ENCODE data around the gene EFCC1.

The EFCC1 gene

DNA sequence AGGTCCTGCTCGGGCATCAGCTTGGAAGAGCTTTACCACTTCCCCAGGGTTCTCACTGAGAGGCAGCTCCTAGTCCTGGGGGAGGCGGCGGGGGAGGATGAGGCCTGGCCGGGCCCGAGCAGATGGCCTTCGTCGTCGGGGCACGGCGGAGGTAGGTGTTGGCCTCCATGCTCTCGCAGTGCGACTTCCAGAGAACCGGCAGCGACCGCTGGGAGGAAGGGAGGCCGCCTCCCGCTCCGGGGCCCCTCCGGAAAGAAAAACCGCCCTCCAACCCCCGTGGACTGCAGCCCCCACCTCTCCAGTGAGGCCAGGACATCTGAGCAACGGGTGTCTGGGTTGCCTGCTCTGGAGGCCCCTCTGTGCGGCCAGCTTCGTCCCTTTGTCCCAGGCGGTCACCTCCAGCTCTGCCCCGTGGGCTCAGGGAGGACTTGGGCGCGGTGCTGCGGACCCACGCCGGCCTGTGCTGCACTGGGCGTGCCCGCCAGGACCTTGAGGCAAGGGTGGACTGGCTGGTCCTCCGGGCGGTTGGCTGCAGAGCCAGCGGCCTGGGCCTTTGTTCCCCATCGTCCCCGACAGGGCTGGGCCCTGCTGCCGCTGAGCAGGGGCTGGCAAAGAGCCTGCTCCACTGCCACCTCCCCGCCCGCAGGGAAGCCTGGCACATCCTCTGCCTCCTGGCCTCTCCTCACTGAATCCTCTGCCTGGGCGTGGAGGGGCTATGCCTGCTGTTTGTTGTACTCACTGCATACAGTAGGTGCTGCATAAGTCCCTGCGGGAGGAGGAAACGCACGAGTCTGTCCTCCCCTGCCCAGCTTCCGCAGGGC is 45.8 kb downstream of the EFCC1 start:
- no peak overlapping the region for H3K9ac ChIP-seq (ENCODE audit: low read length)
- H3K4me1 ChIP-seq (ENCODE audit: control insufficient read depth, insufficient read depth, low read length) = no peaks in the 10 kb centered on the region
- H3K27me3 ChIP-seq (ENCODE audit: control insufficient read depth, insufficient read depth, low read length) = peaks cover 17% of the 10 kb centered on the region; the same call in 1 of the 2 replicates
- H3K36me3 ChIP-seq (ENCODE audit: control insufficient read depth, insufficient read depth, low read length) = no peaks in the 10 kb centered on the region
- H3K4me3 ChIP-seq (ENCODE audit: low read depth, low read length) = no peak overlapping the region
- no peak overlapping the region for H3K27ac ChIP-seq (ENCODE audit: low read depth, low read length)
- peaks cover 4% of the 10 kb centered on the region for H3K9me3 ChIP-seq (ENCODE audit: control insufficient read depth, insufficient read depth, low read depth, low read length)

DNA sequence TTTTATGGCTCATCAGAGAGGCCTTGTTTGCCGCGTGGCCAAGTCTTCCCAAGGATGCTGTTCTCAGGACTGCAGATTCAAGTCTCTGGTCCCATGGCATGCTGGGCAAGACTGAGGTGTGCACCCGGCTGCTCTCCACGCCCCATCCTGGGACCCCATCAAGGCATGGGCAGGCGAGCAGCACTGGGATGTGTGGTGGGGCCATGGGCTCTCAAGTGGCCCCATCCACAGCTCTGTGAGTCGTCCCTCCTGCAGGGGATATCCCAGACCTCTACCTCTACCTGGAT is 46.4 kb downstream of the EFCC1 start:
- no peak overlapping the region for H3K9ac ChIP-seq (ENCODE audit: low read length)
- no peak overlapping the region for H3K27ac ChIP-seq (ENCODE audit: low read depth, low read length)
- H3K27me3 ChIP-seq (ENCODE audit: control insufficient read depth, insufficient read depth, low read length) = peaks cover 17% of the 10 kb centered on the region; the same call in 1 of the 2 replicates
- no peaks in the 10 kb centered on the region for H3K4me1 ChIP-seq (ENCODE audit: control insufficient read depth, insufficient read depth, low read length)
- H3K9me3 ChIP-seq (ENCODE audit: control insufficient read depth, insufficient read depth, low read depth, low read length) = peaks cover 4% of the 10 kb centered on the region
- H3K36me3 ChIP-seq (ENCODE audit: control insufficient read depth, insufficient read depth, low read length) = no peaks in the 10 kb centered on the region
- H3K4me3 ChIP-seq (ENCODE audit: low read depth, low read length) = no peak overlapping the region

DNA sequence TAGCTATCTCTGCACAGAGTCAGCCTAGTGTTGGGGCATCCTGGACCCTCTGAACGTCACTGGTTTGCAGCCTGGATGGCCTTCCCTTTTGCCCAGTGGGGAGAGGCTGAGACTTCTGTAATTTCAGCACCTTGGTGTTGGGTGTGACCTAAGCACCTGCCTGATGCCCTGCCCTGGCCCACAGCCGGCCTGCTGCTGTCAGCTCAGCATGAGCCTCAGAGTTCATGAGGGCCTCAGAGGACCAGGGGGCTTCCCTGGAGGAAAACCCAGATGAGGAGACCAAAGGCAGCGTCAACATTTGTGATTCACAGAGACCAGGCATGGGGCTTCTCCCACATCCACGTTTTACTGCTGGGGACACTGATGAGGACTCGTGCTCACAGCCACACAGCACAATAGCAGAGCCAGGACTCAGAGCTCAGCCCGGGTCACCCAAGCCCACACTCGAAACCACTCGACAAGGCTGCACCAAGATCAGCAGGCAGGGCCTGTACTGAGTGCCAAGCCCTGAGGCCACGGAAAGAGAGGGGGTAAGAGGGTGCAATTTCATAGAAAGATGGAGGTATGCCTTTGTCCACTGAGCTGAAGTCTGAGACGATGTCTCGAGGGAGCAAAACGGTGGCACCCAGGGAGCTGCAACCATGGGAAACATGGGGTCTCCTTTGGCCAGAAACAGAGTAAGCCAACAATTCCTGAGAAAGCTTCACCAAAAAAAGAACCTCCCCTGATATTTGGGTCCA is 49.6 kb downstream of the EFCC1 start:
- peaks cover 4% of the 10 kb centered on the region for H3K9me3 ChIP-seq (ENCODE audit: control insufficient read depth, insufficient read depth, low read depth, low read length)
- H3K36me3 ChIP-seq (ENCODE audit: control insufficient read depth, insufficient read depth, low read length) = no peaks in the 10 kb centered on the region
- H3K4me3 ChIP-seq (ENCODE audit: low read depth, low read length) = no peak overlapping the region
- peaks cover 17% of the 10 kb centered on the region; the same call in 1 of the 2 replicates for H3K27me3 ChIP-seq (ENCODE audit: control insufficient read depth, insufficient read depth, low read length)
- H3K4me1 ChIP-seq (ENCODE audit: control insufficient read depth, insufficient read depth, low read length) = 0 out of 2 replicates have a peak, but pooled peaks cover 2% of the 10 kb centered on the region
- no peak overlapping the region for H3K27ac ChIP-seq (ENCODE audit: low read depth, low read length)
- no peak overlapping the region for H3K9ac ChIP-seq (ENCODE audit: low read length)

DNA sequence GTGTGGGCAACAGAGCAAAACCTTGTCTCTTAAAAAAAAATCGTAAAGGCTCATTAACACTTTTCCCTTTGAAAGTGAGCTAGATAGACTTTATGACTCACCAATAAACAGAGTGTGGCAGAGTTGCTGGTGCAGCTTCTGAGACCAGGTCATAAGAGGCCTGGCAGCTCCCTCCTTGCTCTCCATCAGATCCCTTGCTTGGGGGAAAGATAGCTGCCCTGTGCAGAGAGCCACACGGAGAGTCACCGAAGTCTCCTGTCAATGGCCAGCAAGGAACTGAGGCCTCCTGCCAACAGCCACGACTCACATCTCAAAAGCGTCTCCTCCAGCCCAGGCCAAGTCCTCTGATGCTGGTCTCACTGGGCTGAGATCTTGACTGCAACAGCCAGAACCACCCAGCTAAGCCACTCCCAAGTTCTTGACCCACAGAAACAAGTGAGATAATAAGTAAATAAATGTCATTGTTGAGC is 50.8 kb downstream of the EFCC1 start:
- Histone ChIP-seq H3K4me3 (ENCODE audit: low read depth, low read length) (no peak overlapping the region), H3K36me3 (ENCODE audit: control insufficient read depth, insufficient read depth, low read length) (no peaks in the 10 kb centered on the region), H3K9ac (ENCODE audit: low read length) (no peak overlapping the region), H3K27ac (ENCODE audit: low read depth, low read length) (no peak overlapping the region), H3K27me3 (ENCODE audit: control insufficient read depth, insufficient read depth, low read length) (peaks cover 7% of the 10 kb centered on the region; the same call in 1 of the 2 replicates), H3K9me3 (ENCODE audit: control insufficient read depth, insufficient read depth, low read depth, low read length) (peaks cover 4% of the 10 kb centered on the region), H3K4me1 (ENCODE audit: control insufficient read depth, insufficient read depth, low read length) (0 out of 2 replicates have a peak, but pooled peaks cover 2% of the 10 kb centered on the region)

DNA sequence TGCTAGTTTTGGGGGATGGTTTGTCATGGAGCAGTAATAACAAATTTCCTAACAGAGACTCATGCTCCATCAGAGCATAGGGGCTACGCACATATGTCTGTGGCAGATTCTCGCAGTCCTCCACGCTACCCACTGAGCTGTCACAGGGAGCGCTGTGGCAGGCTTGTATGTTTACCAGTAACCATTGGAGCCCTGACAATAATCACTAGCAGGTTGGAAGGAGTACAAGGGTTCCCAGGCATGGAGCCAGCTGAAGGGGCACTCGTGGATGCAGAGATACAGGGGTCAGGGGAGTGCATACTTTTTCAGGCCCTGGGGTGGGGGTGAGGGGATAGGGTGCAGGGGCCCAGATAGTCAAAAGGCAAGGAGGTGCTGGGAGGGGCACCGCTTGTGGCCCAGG is 51.6 kb downstream of the EFCC1 start:
- no peak overlapping the region for H3K27ac ChIP-seq (ENCODE audit: low read depth, low read length)
- H3K36me3 ChIP-seq (ENCODE audit: control insufficient read depth, insufficient read depth, low read length) = no peaks in the 10 kb centered on the region
- 0 out of 2 replicates have a peak, but pooled peaks cover 2% of the 10 kb centered on the region for H3K4me1 ChIP-seq (ENCODE audit: control insufficient read depth, insufficient read depth, low read length)
- H3K4me3 ChIP-seq (ENCODE audit: low read depth, low read length) = no peak overlapping the region
- H3K9ac ChIP-seq (ENCODE audit: low read length) = no peak overlapping the region
- no peaks in the 10 kb centered on the region for H3K27me3 ChIP-seq (ENCODE audit: control insufficient read depth, insufficient read depth, low read length)
- H3K9me3 ChIP-seq (ENCODE audit: control insufficient read depth, insufficient read depth, low read depth, low read length) = peaks cover 4% of the 10 kb centered on the region

DNA sequence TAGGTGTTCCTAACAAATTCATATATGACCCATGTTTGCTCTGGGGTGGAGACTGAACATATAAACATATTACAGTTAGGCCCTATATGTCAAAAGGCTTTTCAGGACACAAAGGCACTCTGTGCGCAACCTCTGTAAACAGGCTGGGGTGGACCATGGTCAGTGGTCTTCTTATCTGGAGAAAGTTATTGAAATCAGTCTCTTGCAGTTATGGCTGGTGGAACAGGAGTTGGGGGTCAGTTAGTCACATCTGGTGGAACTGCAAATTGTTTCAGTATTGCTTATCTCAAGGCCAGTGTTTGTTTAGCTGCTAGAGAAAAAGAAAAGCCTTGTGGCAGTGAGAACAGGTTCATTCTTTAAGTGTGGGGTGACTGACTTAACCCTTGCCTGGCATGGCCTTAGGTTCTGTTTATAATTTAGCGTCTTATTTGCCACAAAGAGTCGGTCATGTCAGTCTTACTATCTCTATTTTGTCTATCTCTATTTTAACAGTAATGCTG is 53.6 kb downstream of the EFCC1 start:
- no peak overlapping the region for H3K9ac ChIP-seq (ENCODE audit: low read length)
- 0 out of 2 replicates have a peak, but pooled peaks cover 2% of the 10 kb centered on the region for H3K4me1 ChIP-seq (ENCODE audit: control insufficient read depth, insufficient read depth, low read length)
- no peaks in the 10 kb centered on the region for H3K36me3 ChIP-seq (ENCODE audit: control insufficient read depth, insufficient read depth, low read length)
- H3K27me3 ChIP-seq (ENCODE audit: control insufficient read depth, insufficient read depth, low read length) = no peaks in the 10 kb centered on the region
- H3K27ac ChIP-seq (ENCODE audit: low read depth, low read length) = no peak overlapping the region
- H3K4me3 ChIP-seq (ENCODE audit: low read depth, low read length) = no peak overlapping the region
- H3K9me3 ChIP-seq (ENCODE audit: control insufficient read depth, insufficient read depth, low read depth, low read length) = no peaks in the 10 kb centered on the region

DNA sequence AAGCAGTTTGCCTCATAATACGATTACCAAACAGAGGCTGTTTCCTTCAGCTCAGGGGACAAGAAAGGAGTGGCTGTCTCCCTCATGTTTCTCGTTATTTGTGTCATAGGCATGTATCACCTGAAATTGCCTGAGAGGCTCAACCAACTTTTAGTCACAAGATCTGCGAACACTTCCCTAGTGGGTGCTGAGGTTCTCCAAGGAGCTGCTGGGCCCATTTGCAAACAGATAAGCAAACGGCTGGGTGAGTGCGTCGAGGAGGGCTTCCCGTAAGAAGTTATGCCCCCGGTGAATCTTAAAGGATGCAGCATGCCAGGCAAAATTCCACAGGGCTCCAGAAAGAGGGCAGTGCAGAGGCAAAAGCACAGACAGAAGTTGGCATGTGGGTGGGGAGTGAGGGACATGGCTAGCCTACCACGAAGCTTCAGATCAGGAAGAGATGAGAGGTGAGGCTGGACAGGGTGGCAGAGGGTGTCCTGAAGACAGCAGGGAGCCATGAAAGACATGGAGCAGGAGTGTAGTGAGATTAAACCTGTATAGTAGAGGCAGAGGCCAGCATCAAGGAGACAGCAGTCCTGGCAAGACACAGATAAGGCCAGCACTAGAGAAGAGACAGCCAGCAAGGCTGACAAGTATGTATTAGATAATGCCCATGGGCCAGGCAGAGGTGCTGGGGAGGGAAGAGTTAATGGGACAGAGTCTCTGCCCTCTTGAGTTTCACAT is 55.5 kb downstream of the EFCC1 start:
- no peak overlapping the region for H3K27ac ChIP-seq (ENCODE audit: low read depth, low read length)
- 0 out of 2 replicates have a peak, but pooled peaks cover 2% of the 10 kb centered on the region for H3K4me1 ChIP-seq (ENCODE audit: control insufficient read depth, insufficient read depth, low read length)
- H3K9ac ChIP-seq (ENCODE audit: low read length) = no peak overlapping the region

DNA sequence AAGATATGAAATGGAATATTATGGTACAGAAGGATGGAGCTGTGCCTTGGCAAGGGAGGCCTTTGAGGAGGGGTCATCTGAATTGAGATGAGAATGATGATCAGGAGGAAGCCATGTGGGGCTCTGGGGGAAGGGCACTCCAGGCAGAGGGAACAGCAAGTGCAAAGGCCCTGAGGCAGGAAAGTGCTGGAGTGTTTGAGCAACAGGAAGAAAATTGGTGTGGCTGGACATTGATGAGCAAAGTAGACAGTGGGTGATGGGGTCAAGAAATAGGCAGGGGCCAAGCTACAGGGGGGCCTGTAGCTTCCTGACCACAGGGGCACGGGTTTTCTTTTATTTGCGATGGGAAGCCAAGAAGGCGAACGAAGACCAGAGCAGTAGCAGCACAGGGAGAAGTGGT is 56.1 kb downstream of the EFCC1 start:
- H3K4me3 ChIP-seq (ENCODE audit: low read depth, low read length) = no peak overlapping the region
- H3K36me3 ChIP-seq (ENCODE audit: control insufficient read depth, insufficient read depth, low read length) = no peaks in the 10 kb centered on the region
- H3K27me3 ChIP-seq (ENCODE audit: control insufficient read depth, insufficient read depth, low read length) = no peaks in the 10 kb centered on the region
- H3K9me3 ChIP-seq (ENCODE audit: control insufficient read depth, insufficient read depth, low read depth, low read length) = no peaks in the 10 kb centered on the region
- H3K27ac ChIP-seq (ENCODE audit: low read depth, low read length) = no peak overlapping the region
- H3K9ac ChIP-seq (ENCODE audit: low read length) = no peak overlapping the region
- H3K4me1 ChIP-seq (ENCODE audit: control insufficient read depth, insufficient read depth, low read length) = 0 out of 2 replicates have a peak, but pooled peaks cover 2% of the 10 kb centered on the region

More for the DNA sequence above, 55.5 kb downstream of the EFCC1 start:
- Histone ChIP-seq H3K4me3 (ENCODE audit: low read depth, low read length) (no peak overlapping the region), H3K36me3 (ENCODE audit: control insufficient read depth, insufficient read depth, low read length) (no peaks in the 10 kb centered on the region), H3K9me3 (ENCODE audit: control insufficient read depth, insufficient read depth, low read depth, low read length) (no peaks in the 10 kb centered on the region), H3K27me3 (ENCODE audit: control insufficient read depth, insufficient read depth, low read length) (no peaks in the 10 kb centered on the region)

DNA sequence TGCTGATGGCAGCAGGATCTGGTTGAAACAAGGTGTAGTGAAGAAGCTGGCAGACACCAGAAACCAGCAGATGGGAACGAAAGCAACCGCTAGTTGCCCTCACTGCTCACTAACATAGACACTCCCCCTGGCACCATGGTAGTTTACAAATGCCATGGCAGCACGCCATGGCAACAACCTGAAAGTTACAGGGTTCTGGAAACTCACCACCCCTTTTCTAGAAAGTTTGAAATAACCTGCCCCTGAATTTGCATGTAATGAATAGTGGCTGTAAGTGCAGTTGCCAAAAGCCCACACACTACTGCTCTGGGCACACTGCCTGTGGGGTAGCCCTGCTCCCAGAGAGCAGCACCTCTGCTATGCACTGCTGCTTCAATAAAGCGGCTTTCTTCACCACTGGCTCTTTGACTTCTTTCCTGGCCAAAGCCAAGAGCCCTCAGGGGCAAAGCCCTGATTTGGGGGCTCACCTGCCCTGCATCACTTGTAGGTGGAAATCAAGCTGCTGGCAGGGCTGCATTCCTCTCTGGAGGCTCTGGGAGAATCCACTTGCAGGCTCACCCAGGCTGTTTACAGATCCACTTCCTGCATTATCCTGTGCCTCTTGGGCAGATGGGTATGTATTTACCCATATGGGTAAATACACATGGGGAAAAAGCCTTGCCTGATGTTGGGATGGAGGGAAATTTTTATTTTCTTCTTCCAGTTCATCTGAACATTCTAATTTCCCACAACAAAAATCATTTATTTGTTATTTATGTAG is 57.5 kb downstream of the EFCC1 start:
- H3K9me3 ChIP-seq (ENCODE audit: control insufficient read depth, insufficient read depth, low read depth, low read length) = no peaks in the 10 kb centered on the region
- 0 out of 2 replicates have a peak, but pooled peaks cover under 1% of the 10 kb centered on the region for H3K4me1 ChIP-seq (ENCODE audit: control insufficient read depth, insufficient read depth, low read length)
- no peak overlapping the region for H3K9ac ChIP-seq (ENCODE audit: low read length)

DNA sequence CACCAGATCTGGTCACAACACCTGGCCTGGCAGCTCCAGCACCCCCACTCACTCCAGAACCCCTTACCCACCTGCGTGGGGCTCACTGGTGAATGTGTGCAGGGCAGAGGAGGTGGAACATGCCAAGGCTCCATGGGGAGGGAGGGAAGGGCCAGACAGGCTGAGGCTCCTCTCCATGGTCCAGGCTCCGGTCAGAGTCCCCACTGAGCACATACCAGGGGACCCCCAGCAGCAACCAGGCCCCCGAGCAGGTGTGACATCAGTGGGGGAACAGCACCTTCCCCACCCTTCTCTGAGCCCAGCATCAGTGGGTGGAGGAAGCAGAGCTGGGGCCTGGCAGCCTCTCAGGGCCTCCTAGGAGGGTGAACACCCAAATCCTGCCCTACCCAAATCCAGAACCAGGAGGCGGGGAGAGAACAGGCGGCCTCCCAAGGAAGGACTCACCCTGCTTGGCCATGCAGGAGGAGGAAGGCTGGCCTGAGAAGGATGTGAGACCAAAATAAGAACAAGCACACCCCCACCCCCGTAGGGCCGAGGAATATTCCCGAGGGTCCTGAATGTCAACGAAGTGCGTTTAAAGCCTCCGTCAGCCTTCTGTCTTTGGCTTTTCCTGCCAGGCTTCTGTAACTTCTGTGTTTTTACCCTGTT is 58.3 kb downstream of the EFCC1 start:
- H3K9me3 ChIP-seq (ENCODE audit: control insufficient read depth, insufficient read depth, low read depth, low read length) = no peaks in the 10 kb centered on the region
- no peaks in the 10 kb centered on the region for H3K27me3 ChIP-seq (ENCODE audit: control insufficient read depth, insufficient read depth, low read length)
- H3K27ac ChIP-seq (ENCODE audit: low read depth, low read length) = no peak overlapping the region
- H3K4me1 ChIP-seq (ENCODE audit: control insufficient read depth, insufficient read depth, low read length) = no peaks in the 10 kb centered on the region
- no peak overlapping the region for H3K9ac ChIP-seq (ENCODE audit: low read length)
- no peaks in the 10 kb centered on the region for H3K36me3 ChIP-seq (ENCODE audit: control insufficient read depth, insufficient read depth, low read length)
- H3K4me3 ChIP-seq (ENCODE audit: low read depth, low read length) = no peak overlapping the region

More for the DNA sequence above, 57.5 kb downstream of the EFCC1 start:
- Histone ChIP-seq H3K27me3 (ENCODE audit: control insufficient read depth, insufficient read depth, low read length) (no peaks in the 10 kb centered on the region), H3K27ac (ENCODE audit: low read depth, low read length) (no peak overlapping the region), H3K4me3 (ENCODE audit: low read depth, low read length) (no peak overlapping the region), H3K36me3 (ENCODE audit: control insufficient read depth, insufficient read depth, low read length) (no peaks in the 10 kb centered on the region)

Measured in HUES6 (cell line).